OCI-LY3 (cell line): ENCODE results near the gene NIP7.

ENCODE experiments used
- H2AFZ ChIP-seq: fragments of 200-600, 300-600 bp; shearing (Covaris generic); 2 replicates; pipeline ENCODE4 v1.6.0; 2014; ENCODE audit warnings: antibody characterized with exemption, low read depth, low read length
- H3K27ac ChIP-seq: fragments of 200-600, 300-600 bp; sonication (generic); 2 replicates; pipeline ENCODE4 v1.5.1; 2014; ENCODE audit warnings: mild to moderate bottlenecking, low read length, moderate library complexity, mixed read lengths
- H3K27me3 ChIP-seq: fragments of 200-600, 300-600 bp; sonication (generic); 2 replicates; pipeline ENCODE4 v1.6.1; 2014; ENCODE audit warnings: low read depth, low read length, mixed read lengths
- H3K36me3 ChIP-seq: fragments of 200-600, 300-600 bp; sonication (generic); replicated peaks from 2 replicates; pipeline ENCODE3; 2014; ENCODE audit warnings: low read depth, low read length, mixed read lengths
- H3K4me1 ChIP-seq: fragments of 300-600, 200-600 bp; sonication (generic); 2 replicates; pipeline ENCODE4 v1.6.1; 2014; ENCODE audit warnings: low read length, mixed read lengths
- H3K4me2 ChIP-seq: fragments of 200-600, 300-600 bp; sonication (generic); 2 replicates; pipeline ENCODE4 v1.6.1; 2014; ENCODE audit warnings: low read length, mixed read lengths
- H3K4me3 ChIP-seq: fragments of 300-600, 200-600 bp; sonication (generic); 2 replicates; pipeline ENCODE4 v1.5.1; 2014; ENCODE audit warnings: antibody characterized with exemption, mild to moderate bottlenecking, low read length, moderate library complexity
- H3K79me2 ChIP-seq: fragments of 300-600, 200-600 bp; shearing (Covaris generic); 2 replicates; pipeline ENCODE4 v1.6.1; 2014; ENCODE audit warnings: mild to moderate bottlenecking, low read length, mixed read lengths
- H3K9ac ChIP-seq: fragments of 300-600, 200-600 bp; shearing (Covaris generic); 2 replicates; pipeline ENCODE4 v1.6.0; 2014; ENCODE audit warnings: mild to moderate bottlenecking, low read length, moderate library complexity
- H3K9me3 ChIP-seq: fragments of 200-600, 300-600 bp; shearing (Covaris generic); 2 replicates; pipeline ENCODE4 v1.6.1; 2014; ENCODE audit warnings: low read length, mixed read lengths; ENCODE audit not compliant: insufficient read depth
- H4K20me1 ChIP-seq: fragments of 200-600, 300-600 bp; sonication (generic); 2 replicates; pipeline ENCODE4 v1.6.1; 2016; ENCODE audit warnings: low read length, mixed read lengths; ENCODE audit not compliant: insufficient read depth
- CTCF ChIP-seq: fragments of 200-600, 300-600 bp; sonication (generic); IDR thresholded peaks from 2 replicates; pipeline ENCODE4 v1.5.1; 2014; ENCODE audit warnings: antibody characterized with exemption, low read length, low read depth
- EZH2phosphoT487 ChIP-seq: fragments of 200-600 bp; shearing (Covaris generic); IDR thresholded peaks from 2 replicates; pipeline ENCODE4 v1.6.1; 2018; ENCODE audit warnings: antibody characterized with exemption, mixed run types, low read depth

NIP7 gene

GRCh38 chr16:69306031-69306430 lies 33.5 kb upstream of the NIP7 start:
- no peak overlapping the region for H3K9ac ChIP-seq

GRCh38 chr16:69307091-69307490 lies 32.5 kb upstream of the NIP7 start:
- Histone ChIP-seq H3K4me3 (no peak overlapping the region), H4K20me1 (peaks cover 4% of the 10 kb centered on the region), H3K4me1 (peaks cover 3% of the 10 kb centered on the region; the same call in 1 of the 2 replicates), H3K9me3 (no peaks in the 10 kb centered on the region), H3K27me3 (no peaks in the 10 kb centered on the region), H3K9ac (no peak overlapping the region), H2AFZ (no peak overlapping the region), H3K79me2 (peaks cover 10% of the 10 kb centered on the region), H3K36me3 (no peaks in the 10 kb centered on the region), H3K27ac (no peak overlapping the region), H3K4me2 (no peak overlapping the region)
- TF ChIP-seq CTCF (no peak), EZH2phosphoT487 (no peak)

More at GRCh38 chr16:69306031-69306430, 33.5 kb upstream of the NIP7 start:
- H3K27me3 ChIP-seq, result no peaks in the 10 kb centered on the region
- H3K4me3 ChIP-seq, result no peak overlapping the region
- peaks cover 3% of the 10 kb centered on the region for H3K36me3 ChIP-seq
- no peaks in the 10 kb centered on the region for H3K79me2 ChIP-seq
- H3K4me1 ChIP-seq, result peaks cover 3% of the 10 kb centered on the region; the same call in 1 of the 2 replicates
- no peak overlapping the region for H3K4me2 ChIP-seq
- no peak overlapping the region for H2AFZ ChIP-seq
- H3K9me3 ChIP-seq, result no peaks in the 10 kb centered on the region
- no peak for TF ChIP-seq CTCF
- no peak for TF ChIP-seq EZH2phosphoT487
- no peak overlapping the region for H3K27ac ChIP-seq
- no peaks in the 10 kb centered on the region for H4K20me1 ChIP-seq

- no peaks in the 10 kb centered on the region for H3K36me3 ChIP-seq
- H3K4me2 ChIP-seq, result no peak overlapping the region
- H3K4me1 ChIP-seq, result peaks cover 3% of the 10 kb centered on the region; the same call in 1 of the 2 replicates
- peaks cover 6% of the 10 kb centered on the region for H4K20me1 ChIP-seq
- H3K9ac ChIP-seq, result no peak overlapping the region
- no peaks in the 10 kb centered on the region for H3K27me3 ChIP-seq
- H3K27ac ChIP-seq, result no peak overlapping the region
- no peak overlapping the region for H2AFZ ChIP-seq
- no peak overlapping the region for H3K4me3 ChIP-seq
- peaks cover 16% of the 10 kb centered on the region for H3K79me2 ChIP-seq
- TF ChIP-seq CTCF (no peak), EZH2phosphoT487 (no peak)
- H3K9me3 ChIP-seq, result no peaks in the 10 kb centered on the region
These were observed 31.7 kb upstream of the NIP7 start for GRCh38 chr16:69307856-69308255.

GRCh38 chr16:69309316-69309715 lies 30.3 kb upstream of the NIP7 start:
- Histone ChIP-seq H3K36me3 (peaks cover 9% of the 10 kb centered on the region), H3K4me1 (peaks cover 3% of the 10 kb centered on the region; the same call in 1 of the 2 replicates), H2AFZ (no peak overlapping the region), H4K20me1 (peaks cover 6% of the 10 kb centered on the region), H3K27me3 (no peaks in the 10 kb centered on the region), H3K9me3 (no peaks in the 10 kb centered on the region), H3K27ac (no peak overlapping the region), H3K79me2 (peaks cover 31% of the 10 kb centered on the region), H3K4me2 (no peak overlapping the region), H3K9ac (no peak overlapping the region), H3K4me3 (no peak overlapping the region)
- TF ChIP-seq CTCF, result no peak
- no peak for TF ChIP-seq EZH2phosphoT487
